SK-N-SH treated with all-trans-retinoic acid at 6 μM for 48 hours (cell line): ENCODE measurements around the gene RGS6.

Source experiments
- ATAC-seq: fragments of 200-7000 bp; cut with Tn5 transposase; 3 replicates; pipeline ENCODE4 v1.9.1; 2020; ENCODE audit warnings: mild to moderate bottlenecking, moderate library complexity
- BACH2 ChIP-seq: fragments of 250-450 bp; sonication (Bioruptor Pico); IDR thresholded peaks from 2 replicates; pipeline ENCODE4 v1.9.0; 2021; ENCODE audit warnings: mild to moderate bottlenecking, borderline replicate concordance
- CREB5 ChIP-seq: fragments of 250-450 bp; sonication (Bioruptor Pico); IDR thresholded peaks from 2 replicates; pipeline ENCODE4 v1.5.1; 2020; ENCODE audit warnings: low read depth, mild to moderate bottlenecking, moderate library complexity
- CSDC2 ChIP-seq: fragments of 250-450 bp; sonication (Bioruptor Pico); IDR thresholded peaks from 2 replicates; pipeline ENCODE4 v1.5.0; 2020; ENCODE audit warnings: mild to moderate bottlenecking, moderate library complexity
- CSRNP3 ChIP-seq: fragments of 250-450 bp; sonication (Bioruptor Pico); IDR thresholded peaks from 2 replicates; pipeline ENCODE4 v1.5.1; 2021; ENCODE audit warnings: mild to moderate bottlenecking, moderate library complexity
- ESRRG ChIP-seq: fragments of 250-450 bp; sonication (Bioruptor Pico); IDR thresholded peaks from 2 replicates; pipeline ENCODE4 v1.6.1; 2021; ENCODE audit warnings: mild to moderate bottlenecking
- GLIS3 ChIP-seq: fragments of 250-450 bp; sonication (Bioruptor Pico); IDR thresholded peaks from 2 replicates; pipeline ENCODE4 v1.5.0; 2020; ENCODE audit warnings: mild to moderate bottlenecking, moderate library complexity
- ISL1 ChIP-seq: fragments of 250-450 bp; sonication (Bioruptor Pico); IDR thresholded peaks from 2 replicates; pipeline ENCODE4 v2.1.2; 2022; ENCODE audit warnings: mild to moderate bottlenecking, moderate library complexity
- OSR1 ChIP-seq: fragments of 250-450 bp; sonication (Bioruptor Pico); IDR thresholded peaks from 2 replicates; pipeline ENCODE4 v1.8.0; 2022; ENCODE audit warnings: moderate library complexity, mild to moderate bottlenecking, inconsistent platforms
- PATZ1 ChIP-seq: fragments of 250-450 bp; sonication (Bioruptor Pico); IDR thresholded peaks from 2 replicates; pipeline ENCODE4 v1.8.0; 2020; ENCODE audit warnings: mild to moderate bottlenecking, moderate library complexity, borderline replicate concordance
- PPARA ChIP-seq: fragments of 250-450 bp; sonication (Bioruptor Pico); IDR thresholded peaks from 2 replicates; pipeline ENCODE4 v1.5.0; 2020; ENCODE audit warnings: mild to moderate bottlenecking, borderline replicate concordance
- RARB ChIP-seq: fragments of 250-450 bp; sonication (Bioruptor Pico); IDR thresholded peaks from 2 replicates; pipeline ENCODE4 v1.8.0; 2021; ENCODE audit warnings: mild to moderate bottlenecking, moderate library complexity
- SNAI2 ChIP-seq: fragments of 250-450 bp; sonication (Bioruptor Pico); IDR thresholded peaks from 2 replicates; pipeline ENCODE4 v1.5.0; 2020; ENCODE audit warnings: mild to moderate bottlenecking, moderate library complexity
- TCF4 ChIP-seq: fragments of 250-450 bp; sonication (Bioruptor Pico); IDR thresholded peaks from 2 replicates; pipeline ENCODE4 v1.8.0; 2021; ENCODE audit warnings: mild to moderate bottlenecking, moderate library complexity, borderline replicate concordance
- TOX ChIP-seq: fragments of 250-450 bp; sonication (Bioruptor Pico); IDR thresholded peaks from 2 replicates; pipeline ENCODE4 v1.8.0; 2021; ENCODE audit warnings: mild to moderate bottlenecking, moderate library complexity, borderline replicate concordance
- ZC3H10 ChIP-seq: fragments of 250-450 bp; sonication (Bioruptor Pico); IDR thresholded peaks from 2 replicates; pipeline ENCODE4 v1.5.1; 2021; ENCODE audit warnings: mild to moderate bottlenecking, moderate library complexity
- ZFP3 ChIP-seq: fragments of 250-450 bp; sonication (Bioruptor Pico); IDR thresholded peaks from 2 replicates; pipeline ENCODE4 v1.5.0; 2020; ENCODE audit warnings: mild to moderate bottlenecking, moderate library complexity
- ZFP30 ChIP-seq: fragments of 450-650 bp; formaldehyde crosslinking; IDR thresholded peaks from 2 replicates; pipeline ENCODE4 v1.5.0; 2022; ENCODE audit warnings: mild to moderate bottlenecking, moderate library complexity
- ZNF565 ChIP-seq: fragments of 450-650 bp; formaldehyde crosslinking; conservative IDR thresholded peaks from 2 replicates; pipeline ENCODE4 v1.5.0; 2020; ENCODE audit warnings: low read depth, mild to moderate bottlenecking, moderate library complexity
- ZNF70 ChIP-seq: fragments of 450-650 bp; formaldehyde crosslinking; IDR thresholded peaks from 2 replicates; pipeline ENCODE4 v1.5.0; 2020; ENCODE audit warnings: mild to moderate bottlenecking, moderate library complexity
- ZNF8 ChIP-seq: fragments of 450-650 bp; formaldehyde crosslinking; IDR thresholded peaks from 2 replicates; pipeline ENCODE4 v1.5.0; 2020; ENCODE audit warnings: mild to moderate bottlenecking, moderate library complexity

RGS6 gene

DNA sequence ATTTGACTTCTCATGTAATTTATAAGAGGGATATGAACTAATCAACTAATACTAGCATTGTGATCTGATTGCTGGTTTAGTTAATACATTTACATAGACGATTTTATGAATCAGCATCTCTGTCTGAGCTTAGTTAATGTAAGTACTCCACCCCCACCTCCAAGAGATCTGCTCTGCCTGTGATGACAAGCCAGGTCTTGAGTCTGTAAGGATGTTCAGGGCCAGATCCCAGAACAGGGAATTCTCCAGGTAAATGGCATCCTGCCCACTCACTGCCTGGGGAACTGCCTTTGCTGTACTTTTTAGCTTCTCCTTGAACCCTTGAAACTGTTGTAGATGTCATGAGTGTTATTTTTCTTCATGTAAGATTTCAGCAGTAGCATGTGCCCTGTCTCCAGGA lies 289.8 kb downstream of the RGS6 start:
- ATAC-seq = no peak
- TF ChIP-seq ZFP3 (no peak), SNAI2 (no peak), PPARA (CRISPR knock-in tag) (no peak), TOX (CRISPR knock-in tag) (no peak), OSR1 (no peak), CREB5 (CRISPR knock-in tag) (no peak), ZNF8 (CRISPR knock-in tag) (no peak), CSRNP3 (CRISPR knock-in tag) (no peak), BACH2 (no peak), ISL1 (CRISPR knock-in tag) (no peak), CSDC2 (CRISPR knock-in tag) (no peak), GLIS3 (CRISPR knock-in tag) (no peak), ZFP30 (CRISPR knock-in tag) (no peak), RARB (no peak), ESRRG (CRISPR knock-in tag) (no peak), TCF4 (CRISPR knock-in tag) (no peak)

- TF ChIP-seq OSR1 (no peak), ZNF8 (CRISPR knock-in tag) (no peak), ZFP30 (CRISPR knock-in tag) (no peak), ESRRG (CRISPR knock-in tag) (no peak), ZNF565 (CRISPR knock-in tag) (no peak), PATZ1 (CRISPR knock-in tag) (no peak), TCF4 (CRISPR knock-in tag) (no peak)
- TF ChIP-seq, all 23 proteins: peak for 0
- no peak for ATAC-seq
Observed at GRCh38 chr14:72236629-72237028, 304.4 kb downstream of the RGS6 start.

DNA sequence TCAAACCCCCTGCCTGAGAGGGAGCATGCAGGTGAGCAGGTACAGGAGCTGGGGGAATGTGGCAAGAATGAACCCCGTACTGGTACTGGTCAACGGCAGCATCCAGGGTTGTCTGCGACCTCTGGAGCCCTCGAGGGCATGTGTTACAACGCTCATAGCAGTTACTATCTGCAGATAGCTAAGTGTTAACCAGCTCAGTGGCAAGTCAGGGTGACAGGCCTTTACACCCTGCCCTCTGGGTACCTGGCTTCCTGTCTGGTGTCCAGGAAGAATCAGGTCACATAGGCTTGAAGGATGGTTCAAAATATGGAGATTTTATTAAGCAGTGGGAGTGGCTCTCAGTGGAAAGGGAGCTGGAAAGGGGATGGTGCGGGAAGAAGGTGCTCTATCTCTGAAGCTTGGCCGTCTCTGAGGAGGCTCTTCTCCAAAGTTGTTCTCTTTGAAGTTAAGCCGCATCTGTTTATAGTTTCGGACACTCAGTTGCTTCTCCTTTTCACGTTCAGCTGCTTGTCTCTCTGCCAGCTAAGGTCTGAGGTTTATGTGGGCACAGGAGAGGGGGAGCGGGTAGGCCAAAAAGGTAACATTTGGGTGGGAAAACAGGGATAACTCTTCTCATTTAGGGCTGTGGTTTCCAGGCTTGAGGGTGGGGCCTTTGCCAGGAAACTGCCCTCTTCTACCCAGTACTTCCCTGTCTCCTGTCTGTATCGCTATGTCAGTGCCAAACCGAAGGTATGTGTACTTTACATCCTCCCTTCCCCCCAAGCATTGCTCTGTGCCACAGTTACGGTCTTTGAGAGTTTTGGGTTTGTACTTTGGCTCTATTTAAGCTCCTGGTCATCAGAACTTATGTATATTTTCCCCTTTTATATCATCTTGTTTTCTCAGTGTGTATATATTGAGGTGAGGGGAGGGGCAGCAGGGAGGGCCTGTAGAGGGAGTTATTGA lies 305.8 kb downstream of the RGS6 start:
- no peak for ATAC-seq
- no peak for TF ChIP-seq TOX (CRISPR knock-in tag)
- no peak for TF ChIP-seq PATZ1 (CRISPR knock-in tag)

GRCh38 chr14:72243309-72244293 lies 311.4 kb downstream of the RGS6 start:
- no peak for ATAC-seq

More at GRCh38 chr14:72243309-72244293, 311.4 kb downstream of the RGS6 start:
- no peak for TF ChIP-seq ZFP30 (CRISPR knock-in tag)
- TF ChIP-seq SNAI2 = no peak
- no peak for TF ChIP-seq ZNF70
- TF ChIP-seq ESRRG (CRISPR knock-in tag) = no peak
- no peak for TF ChIP-seq ZNF8 (CRISPR knock-in tag)
- TF ChIP-seq ZFP3 = no peak
- TF ChIP-seq BACH2 = no peak
- TF ChIP-seq ISL1 (CRISPR knock-in tag) = no peak
- no peak for TF ChIP-seq ZC3H10 (CRISPR knock-in tag)
- TF ChIP-seq CREB5 (CRISPR knock-in tag) = no peak
- TF ChIP-seq OSR1 = no peak
- no peak for TF ChIP-seq CSRNP3 (CRISPR knock-in tag)
- TF ChIP-seq RARB = no peak
